KMS-11 (cell line): ENCODE measurements around the gene MAGI2.

Source experiments
- H2AFZ ChIP-seq: fragments of 200-600 bp; sonication (generic); 2 replicates; pipeline ENCODE4 v1.6.1; 2016; ENCODE audit warnings: antibody characterized with exemption, mixed run types, low read depth
- H3K27ac ChIP-seq: fragments of 200-600 bp; sonication (generic); 2 replicates; pipeline ENCODE4 v1.6.1; 2016; ENCODE audit warnings: mild to moderate bottlenecking, mixed run types
- H3K27me3 ChIP-seq: fragments of 200-600 bp; sonication (generic); 2 replicates; pipeline ENCODE4 v1.6.1; 2017; ENCODE audit warnings: mild to moderate bottlenecking, low read depth, mixed run types, moderate library complexity; ENCODE audit not compliant: insufficient read depth
- H3K36me3 ChIP-seq: fragments of 200-600 bp; sonication (generic); 2 replicates; pipeline ENCODE4 v1.6.1; 2017; ENCODE audit warnings: mild to moderate bottlenecking, mixed run types; ENCODE audit not compliant: insufficient read depth
- H3K4me1 ChIP-seq: fragments of 200-600 bp; sonication (generic); 2 replicates; pipeline ENCODE4 v1.6.1; 2016; ENCODE audit warnings: mild to moderate bottlenecking, low read depth, mixed run types; ENCODE audit not compliant: poor library complexity, severe bottlenecking
- H3K4me2 ChIP-seq: fragments of 200-600 bp; sonication (generic); 2 replicates; pipeline ENCODE4 v1.7.0; 2016; ENCODE audit warnings: mild to moderate bottlenecking, mixed run types
- H3K4me3 ChIP-seq: fragments of 200-600 bp; sonication (generic); IDR thresholded peaks from 2 replicates; pipeline ENCODE4 v1.6.1; 2017; ENCODE audit warnings: low read depth, low read length, mixed read lengths; ENCODE audit not compliant: insufficient read depth
- H3K79me2 ChIP-seq: fragments of 200-600 bp; sonication (generic); 2 replicates; pipeline ENCODE4 v1.6.1; 2016; ENCODE audit warnings: low read depth, mixed run types; ENCODE audit not compliant: insufficient read depth
- H3K9ac ChIP-seq: fragments of 200-600 bp; sonication (generic); 2 replicates; pipeline ENCODE4 v1.6.1; 2016; ENCODE audit warnings: mild to moderate bottlenecking, mixed run types
- H4K20me1 ChIP-seq: fragments of 200-600 bp; sonication (generic); 2 replicates; pipeline ENCODE4 v1.6.1; 2016; ENCODE audit warnings: mild to moderate bottlenecking, mixed run types; ENCODE audit not compliant: insufficient read depth
- CTCF ChIP-seq: fragments of 200-600 bp; sonication (generic); conservative IDR thresholded peaks from 2 replicates; pipeline ENCODE4 v1.6.1; 2017; ENCODE audit warnings: low read depth, mild to moderate bottlenecking, antibody characterized with exemption, low read length, moderate library complexity, mixed read lengths

MAGI2 gene

GRCh38 chr7:79157281-79157680, 296.2 kb downstream of the MAGI2 start:
- TF ChIP-seq CTCF = no peak
- Histone ChIP-seq H3K79me2 (no peaks in the 10 kb centered on the region), H2AFZ (no peak overlapping the region), H3K4me3 (no peak overlapping the region), H3K36me3 (no peaks in the 10 kb centered on the region), H3K4me2 (no peak overlapping the region), H3K27ac (no peak overlapping the region), H4K20me1 (no peaks in the 10 kb centered on the region), H3K4me1 (no peaks in the 10 kb centered on the region), H3K27me3 (no peaks in the 10 kb centered on the region), H3K9ac (no peak overlapping the region)

- Histone ChIP-seq H2AFZ (no peak overlapping the region), H3K4me2 (no peak overlapping the region), H3K36me3 (no peaks in the 10 kb centered on the region), H3K27ac (no peak overlapping the region), H3K27me3 (no peaks in the 10 kb centered on the region), H3K9ac (no peak overlapping the region), H3K4me3 (no peak overlapping the region), H3K79me2 (no peaks in the 10 kb centered on the region), H3K4me1 (no peaks in the 10 kb centered on the region), H4K20me1 (no peaks in the 10 kb centered on the region)
- no peak for TF ChIP-seq CTCF
These were observed 303.6 kb downstream of the MAGI2 start for GRCh38 chr7:79149831-79150230.

GRCh38 chr7:79142706-79143105, 310.8 kb downstream of the MAGI2 start:
- H3K9ac ChIP-seq = no peak overlapping the region
- H3K27ac ChIP-seq = no peak overlapping the region
- no peak for TF ChIP-seq CTCF
- no peak overlapping the region for H2AFZ ChIP-seq
- no peaks in the 10 kb centered on the region for H3K4me1 ChIP-seq
- no peak overlapping the region for H3K4me2 ChIP-seq
- no peaks in the 10 kb centered on the region for H3K27me3 ChIP-seq
- H4K20me1 ChIP-seq = no peaks in the 10 kb centered on the region
- no peak overlapping the region for H3K4me3 ChIP-seq
- no peaks in the 10 kb centered on the region for H3K79me2 ChIP-seq
- no peaks in the 10 kb centered on the region for H3K36me3 ChIP-seq

GRCh38 chr7:79141252-79141651, 312.2 kb downstream of the MAGI2 start:
- H3K36me3 ChIP-seq = no peaks in the 10 kb centered on the region
- no peaks in the 10 kb centered on the region for H3K27me3 ChIP-seq
- H3K27ac ChIP-seq = no peak overlapping the region
- no peak overlapping the region for H3K9ac ChIP-seq
- no peak overlapping the region for H2AFZ ChIP-seq
- H3K4me3 ChIP-seq = no peak overlapping the region
- H4K20me1 ChIP-seq = no peaks in the 10 kb centered on the region
- H3K4me2 ChIP-seq = no peak overlapping the region
- H3K79me2 ChIP-seq = no peaks in the 10 kb centered on the region
- TF ChIP-seq CTCF = no peak
- no peaks in the 10 kb centered on the region for H3K4me1 ChIP-seq

- H3K79me2 ChIP-seq = no peaks in the 10 kb centered on the region
- no peak overlapping the region for H2AFZ ChIP-seq
- no peak for TF ChIP-seq CTCF
- no peaks in the 10 kb centered on the region for H3K27me3 ChIP-seq
- H3K27ac ChIP-seq = no peak overlapping the region
- H3K4me1 ChIP-seq = no peaks in the 10 kb centered on the region
- H3K9ac ChIP-seq = no peak overlapping the region
- no peak overlapping the region for H3K4me3 ChIP-seq
- no peak overlapping the region for H3K4me2 ChIP-seq
- H4K20me1 ChIP-seq = no peaks in the 10 kb centered on the region
- H3K36me3 ChIP-seq = no peaks in the 10 kb centered on the region
These were observed 315.5 kb downstream of the MAGI2 start for GRCh38 chr7:79137942-79138341.
